ENCODE data around the gene XRCC4.

Gene XRCC4

DNA sequence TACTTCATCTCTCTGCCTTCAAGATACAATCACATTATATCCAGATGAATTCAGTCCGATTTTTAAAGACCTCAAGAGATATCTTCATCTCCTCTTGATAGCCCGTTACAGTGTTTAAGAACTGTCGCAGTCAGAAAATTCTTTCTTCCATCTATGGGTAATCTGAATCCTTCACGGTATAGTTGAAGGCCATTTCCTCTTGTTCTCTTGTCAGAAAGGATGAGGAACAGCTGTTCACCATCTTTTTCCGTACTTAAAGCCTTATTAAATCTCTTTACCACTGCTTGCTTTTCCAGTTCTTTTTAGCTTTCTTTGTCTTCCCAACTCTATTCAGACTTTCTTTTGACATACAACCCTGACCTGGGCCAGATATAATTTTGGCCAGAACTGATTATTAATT, 121.8 kb downstream of the XRCC4 start:
- peaks cover 13% of the 10 kb centered on the region for H3K4me1 ChIP-seq (ENCODE audit: control insufficient read depth, insufficient read depth, low read length)
- no peaks in the 10 kb centered on the region for H3K36me3 ChIP-seq (ENCODE audit: control insufficient read depth, insufficient read depth, low read length)
- H3K27me3 ChIP-seq (ENCODE audit: control insufficient read depth, insufficient read depth, low read length, poor library complexity, severe bottlenecking): no peaks in the 10 kb centered on the region
- no peaks in the 10 kb centered on the region for H3K9me3 ChIP-seq (ENCODE audit: control insufficient read depth, low read length)
- WGBS, 2 experiments: 91% methylated on average over 5 of the region's 5 CpGs
- no peak overlapping the region for H3K27ac ChIP-seq (ENCODE audit: insufficient read depth, low read depth, low read length, poor library complexity, severe bottlenecking)
- H3K4me3 ChIP-seq (ENCODE audit: insufficient read depth, low read depth, low read length): no peak overlapping the region

DNA sequence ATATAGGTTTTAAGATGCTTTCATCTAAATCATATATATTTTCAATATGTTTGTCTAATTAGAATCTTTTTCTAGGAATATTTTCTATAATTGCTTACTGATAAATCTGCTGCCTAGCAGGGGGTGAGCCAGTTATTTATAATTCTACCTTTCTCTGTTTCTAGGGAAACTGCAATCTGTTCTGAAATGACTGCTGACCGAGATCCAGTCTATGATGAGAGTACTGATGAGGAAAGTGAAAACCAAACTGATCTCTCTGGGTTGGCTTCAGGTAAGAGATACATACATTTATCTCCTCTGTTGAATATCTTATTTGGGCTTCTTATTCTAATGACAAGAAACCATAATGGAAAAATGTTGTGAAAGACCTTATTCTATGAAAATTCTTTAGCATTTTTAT, 127.3 kb downstream of the XRCC4 start:
- WGBS, 2 experiments: 100% methylated on average over 1 of the region's 1 CpG
- H3K27ac ChIP-seq (ENCODE audit: insufficient read depth, low read depth, low read length, poor library complexity, severe bottlenecking): no peak overlapping the region
- H3K36me3 ChIP-seq (ENCODE audit: control insufficient read depth, insufficient read depth, low read length): no peaks in the 10 kb centered on the region
- H3K27me3 ChIP-seq (ENCODE audit: control insufficient read depth, insufficient read depth, low read length, poor library complexity, severe bottlenecking): no peaks in the 10 kb centered on the region
- no peaks in the 10 kb centered on the region for H3K4me1 ChIP-seq (ENCODE audit: control insufficient read depth, insufficient read depth, low read length)
- H3K4me3 ChIP-seq (ENCODE audit: insufficient read depth, low read depth, low read length): no peak overlapping the region
- H3K9me3 ChIP-seq (ENCODE audit: control insufficient read depth, low read length): no peaks in the 10 kb centered on the region

DNA sequence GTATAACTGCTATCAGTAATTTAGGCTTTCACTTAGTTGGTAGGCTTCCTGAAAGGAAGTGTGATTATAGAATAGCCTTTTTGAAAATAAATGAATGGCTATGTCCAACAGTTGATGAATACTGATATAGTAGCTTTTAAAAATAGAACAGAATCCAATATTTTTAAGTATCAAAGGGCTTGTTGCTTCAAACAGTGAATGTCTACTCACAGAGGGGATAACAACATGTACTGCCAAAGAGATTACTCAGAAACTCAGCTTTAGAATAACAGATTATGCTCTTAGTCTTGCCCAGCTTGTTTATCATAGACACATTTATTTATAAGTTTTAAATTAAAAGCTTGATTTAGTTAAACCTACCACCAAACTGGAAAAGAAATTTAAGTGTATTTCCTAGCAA, 132.6 kb downstream of the XRCC4 start:
- no peaks in the 10 kb centered on the region for H3K36me3 ChIP-seq (ENCODE audit: control insufficient read depth, insufficient read depth, low read length)
- no peaks in the 10 kb centered on the region for H3K9me3 ChIP-seq (ENCODE audit: control insufficient read depth, low read length)
- no peaks in the 10 kb centered on the region for H3K27me3 ChIP-seq (ENCODE audit: control insufficient read depth, insufficient read depth, low read length, poor library complexity, severe bottlenecking)
- no peaks in the 10 kb centered on the region for H3K4me1 ChIP-seq (ENCODE audit: control insufficient read depth, insufficient read depth, low read length)
- no peak overlapping the region for H3K4me3 ChIP-seq (ENCODE audit: insufficient read depth, low read depth, low read length)
- H3K27ac ChIP-seq (ENCODE audit: insufficient read depth, low read depth, low read length, poor library complexity, severe bottlenecking): no peak overlapping the region

- Histone ChIP-seq H3K36me3 (ENCODE audit: control insufficient read depth, insufficient read depth, low read length) (no peaks in the 10 kb centered on the region), H3K27ac (ENCODE audit: insufficient read depth, low read depth, low read length, poor library complexity, severe bottlenecking) (no peak overlapping the region), H3K9me3 (ENCODE audit: control insufficient read depth, low read length) (no peaks in the 10 kb centered on the region), H3K27me3 (ENCODE audit: control insufficient read depth, insufficient read depth, low read length, poor library complexity, severe bottlenecking) (no peaks in the 10 kb centered on the region), H3K4me1 (ENCODE audit: control insufficient read depth, insufficient read depth, low read length) (no peaks in the 10 kb centered on the region), H3K4me3 (ENCODE audit: insufficient read depth, low read depth, low read length) (no peak overlapping the region)
Measured at GRCh38 chr5:83219077-83219476, 141.7 kb downstream of the XRCC4 start.

- Histone ChIP-seq H3K27ac (ENCODE audit: insufficient read depth, low read depth, low read length, poor library complexity, severe bottlenecking) (no peak overlapping the region), H3K4me3 (ENCODE audit: insufficient read depth, low read depth, low read length) (no peak overlapping the region), H3K9me3 (ENCODE audit: control insufficient read depth, low read length) (no peaks in the 10 kb centered on the region), H3K27me3 (ENCODE audit: control insufficient read depth, insufficient read depth, low read length, poor library complexity, severe bottlenecking) (no peaks in the 10 kb centered on the region), H3K4me1 (ENCODE audit: control insufficient read depth, insufficient read depth, low read length) (no peaks in the 10 kb centered on the region), H3K36me3 (ENCODE audit: control insufficient read depth, insufficient read depth, low read length) (no peaks in the 10 kb centered on the region)
- 50% methylated on average over 2 of the region's 4 CpGs for WGBS, 2 experiments
Measured at GRCh38 chr5:83219495-83219894, 142.1 kb downstream of the XRCC4 start.

- H3K36me3 ChIP-seq (ENCODE audit: control insufficient read depth, insufficient read depth, low read length): no peaks in the 10 kb centered on the region
- H3K9me3 ChIP-seq (ENCODE audit: control insufficient read depth, low read length): no peaks in the 10 kb centered on the region
- no peak overlapping the region for H3K27ac ChIP-seq (ENCODE audit: insufficient read depth, low read depth, low read length, poor library complexity, severe bottlenecking)
- no peaks in the 10 kb centered on the region for H3K27me3 ChIP-seq (ENCODE audit: control insufficient read depth, insufficient read depth, low read length, poor library complexity, severe bottlenecking)
- no peaks in the 10 kb centered on the region for H3K4me1 ChIP-seq (ENCODE audit: control insufficient read depth, insufficient read depth, low read length)
- no peak overlapping the region for H3K4me3 ChIP-seq (ENCODE audit: insufficient read depth, low read depth, low read length)
- WGBS, 2 experiments: 91 to 93% methylated on average over 3 of the region's 3 CpGs
Measured at GRCh38 chr5:83220331-83220730, 143.0 kb downstream of the XRCC4 start.

DNA sequence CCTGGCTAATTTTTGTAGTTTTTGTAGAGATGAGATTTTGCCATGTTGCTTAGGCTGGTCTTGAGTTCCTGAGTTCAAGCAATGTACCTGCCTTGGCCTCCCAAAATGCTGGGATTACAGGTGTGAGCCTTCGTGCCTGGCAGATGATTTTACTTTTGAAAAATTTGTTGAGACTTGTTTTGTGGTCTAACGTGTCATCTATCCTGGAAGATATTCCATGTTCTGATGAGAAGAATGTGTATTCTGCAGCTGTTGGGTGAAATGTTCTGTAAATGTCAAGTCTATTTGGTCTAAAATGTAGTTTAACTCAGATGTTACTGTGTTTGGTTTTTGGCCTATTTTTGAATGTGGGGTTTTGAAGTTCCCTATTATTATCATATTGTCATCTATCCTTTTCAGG, 145.6 kb downstream of the XRCC4 start:
- Histone ChIP-seq H3K9me3 (ENCODE audit: control insufficient read depth, low read length) (no peaks in the 10 kb centered on the region), H3K4me3 (ENCODE audit: insufficient read depth, low read depth, low read length) (no peak overlapping the region), H3K4me1 (ENCODE audit: control insufficient read depth, insufficient read depth, low read length) (no peaks in the 10 kb centered on the region), H3K27me3 (ENCODE audit: control insufficient read depth, insufficient read depth, low read length, poor library complexity, severe bottlenecking) (no peaks in the 10 kb centered on the region), H3K36me3 (ENCODE audit: control insufficient read depth, insufficient read depth, low read length) (no peaks in the 10 kb centered on the region), H3K27ac (ENCODE audit: insufficient read depth, low read depth, low read length, poor library complexity, severe bottlenecking) (no peak overlapping the region)
- WGBS, 2 experiments: 93% methylated on average over 2 of the region's 2 CpGs

DNA sequence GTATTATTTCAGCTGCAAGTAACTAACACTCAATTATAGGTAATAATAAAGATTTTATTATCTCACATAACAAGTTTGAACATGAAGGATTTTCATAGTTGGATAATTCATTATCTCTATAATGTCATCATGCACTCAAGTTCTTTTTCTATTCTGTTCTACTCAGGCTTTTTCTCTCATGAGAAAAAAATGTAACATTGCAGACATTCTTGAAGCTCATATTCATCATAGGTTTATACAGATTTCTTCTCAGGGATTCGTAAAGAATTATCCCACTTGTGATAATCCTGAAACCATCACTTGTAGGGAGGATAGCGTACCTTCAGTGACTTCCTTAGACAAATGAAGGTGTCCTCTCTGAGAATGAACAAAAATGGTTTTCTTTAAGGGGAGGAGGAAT, 150.3 kb downstream of the XRCC4 start:
- H3K4me1 ChIP-seq (ENCODE audit: control insufficient read depth, insufficient read depth, low read length): no peaks in the 10 kb centered on the region
- H3K27ac ChIP-seq (ENCODE audit: insufficient read depth, low read depth, low read length, poor library complexity, severe bottlenecking): no peak overlapping the region
- WGBS, 2 experiments: 93 to 94% methylated on average over 2 of the region's 2 CpGs
- no peak overlapping the region for H3K4me3 ChIP-seq (ENCODE audit: insufficient read depth, low read depth, low read length)
- no peaks in the 10 kb centered on the region for H3K27me3 ChIP-seq (ENCODE audit: control insufficient read depth, insufficient read depth, low read length, poor library complexity, severe bottlenecking)
- no peaks in the 10 kb centered on the region for H3K9me3 ChIP-seq (ENCODE audit: control insufficient read depth, low read length)
- no peaks in the 10 kb centered on the region for H3K36me3 ChIP-seq (ENCODE audit: control insufficient read depth, insufficient read depth, low read length)

DNA sequence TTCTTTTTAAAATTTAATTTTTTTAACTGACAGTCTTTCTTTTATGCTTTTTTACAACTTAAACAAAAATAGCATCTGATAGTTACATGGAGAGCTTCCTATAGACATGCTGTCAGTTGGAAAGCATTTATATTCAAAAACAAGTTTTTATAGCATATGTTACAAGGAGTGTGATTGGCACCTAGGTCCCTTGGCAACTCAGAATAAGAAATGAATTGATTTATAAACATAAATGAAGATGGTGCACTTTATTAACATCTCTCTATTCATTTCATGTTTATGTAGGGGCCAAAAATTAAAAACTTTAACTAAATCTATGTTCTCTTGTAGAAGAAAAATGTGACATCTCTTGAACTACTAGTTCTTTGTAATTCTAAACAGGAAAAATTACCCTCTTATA, 153.2 kb downstream of the XRCC4 start:
- H3K36me3 ChIP-seq (ENCODE audit: control insufficient read depth, insufficient read depth, low read length): no peaks in the 10 kb centered on the region
- no peak overlapping the region for H3K4me3 ChIP-seq (ENCODE audit: insufficient read depth, low read depth, low read length)
- no peaks in the 10 kb centered on the region for H3K4me1 ChIP-seq (ENCODE audit: control insufficient read depth, insufficient read depth, low read length)
- H3K27me3 ChIP-seq (ENCODE audit: control insufficient read depth, insufficient read depth, low read length, poor library complexity, severe bottlenecking): no peaks in the 10 kb centered on the region
- H3K27ac ChIP-seq (ENCODE audit: insufficient read depth, low read depth, low read length, poor library complexity, severe bottlenecking): no peak overlapping the region
- H3K9me3 ChIP-seq (ENCODE audit: control insufficient read depth, low read length): no peaks in the 10 kb centered on the region

- Histone ChIP-seq H3K4me1 (ENCODE audit: control insufficient read depth, insufficient read depth, low read length) (no peaks in the 10 kb centered on the region), H3K36me3 (ENCODE audit: control insufficient read depth, insufficient read depth, low read length) (no peaks in the 10 kb centered on the region), H3K27ac (ENCODE audit: insufficient read depth, low read depth, low read length, poor library complexity, severe bottlenecking) (no peak overlapping the region), H3K4me3 (ENCODE audit: insufficient read depth, low read depth, low read length) (no peak overlapping the region), H3K27me3 (ENCODE audit: control insufficient read depth, insufficient read depth, low read length, poor library complexity, severe bottlenecking) (no peaks in the 10 kb centered on the region), H3K9me3 (ENCODE audit: control insufficient read depth, low read length) (no peaks in the 10 kb centered on the region)
- 83 to 96% methylated on average over 1 of the region's 1 CpG for WGBS, 2 experiments
Measured at GRCh38 chr5:83244516-83244915, 167.2 kb downstream of the XRCC4 start.

DNA sequence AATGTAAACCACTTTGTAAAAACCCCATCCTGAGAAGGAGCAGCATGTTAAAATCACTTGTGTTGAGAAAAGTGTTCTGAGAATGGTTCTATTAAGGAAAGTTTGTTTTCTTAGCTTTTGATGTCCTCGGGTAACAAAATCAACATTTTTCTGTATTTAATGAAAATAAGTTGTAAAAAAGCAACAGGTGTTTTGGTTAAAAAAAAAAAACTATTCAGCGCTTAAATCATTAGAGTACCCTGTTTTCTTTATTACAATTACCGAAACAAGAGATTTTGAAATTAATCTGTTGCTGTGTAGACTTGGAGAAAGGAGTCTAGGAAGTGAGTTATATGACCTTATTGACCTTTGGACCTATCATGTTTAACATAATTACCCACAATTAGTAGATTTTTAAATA, 167.7 kb downstream of the XRCC4 start:
- no peaks in the 10 kb centered on the region for H3K27me3 ChIP-seq (ENCODE audit: control insufficient read depth, insufficient read depth, low read length, poor library complexity, severe bottlenecking)
- H3K9me3 ChIP-seq (ENCODE audit: control insufficient read depth, low read length): no peaks in the 10 kb centered on the region
- no peak overlapping the region for H3K27ac ChIP-seq (ENCODE audit: insufficient read depth, low read depth, low read length, poor library complexity, severe bottlenecking)
- no peaks in the 10 kb centered on the region for H3K36me3 ChIP-seq (ENCODE audit: control insufficient read depth, insufficient read depth, low read length)
- 100% methylated on average over 3 of the region's 3 CpGs; no CpG with 5 or more reads in 1 of the 2 experiments for WGBS, 2 experiments
- no peak overlapping the region for H3K4me3 ChIP-seq (ENCODE audit: insufficient read depth, low read depth, low read length)
- no peaks in the 10 kb centered on the region for H3K4me1 ChIP-seq (ENCODE audit: control insufficient read depth, insufficient read depth, low read length)

Data from ectodermal cell (in vitro differentiated cells).